Right lobe of liver (tissue), 6 donors: ENCODE data around the gene DIP2A. TPM values are rescaled to one million over a fixed set of nuclear protein-coding genes. Genes with fewer than 3 reads are reported as not detected.

ENCODE experiments used
- ATAC-seq, 4 donors: fragments of 200-7000 bp; cut with Tn5 transposase; one replicate each; pipeline ENCODE4 v1.9.1; 2020; ENCODE audit warnings: mild to moderate bottlenecking in 4 of 4, moderate library complexity in 4 of 4
- DNase-seq, 3 donors: peaks; one replicate each; pipeline ENCODE4 v3.0.0-alpha.2; 2020
- H3K27ac ChIP-seq, 3 donors: fragments of 200-600 bp; one replicate each; pipeline ENCODE4 v1.8.0; 2022
- H3K27me3 ChIP-seq, 2 donors: fragments of 200-600 bp; one replicate each; pipeline ENCODE4 v1.8.0; 2022
- H3K36me3 ChIP-seq, 4 donors: fragments of 200-600 bp; sonication (generic) in 1 of 4; one replicate each; pipeline versions ENCODE4 v1.5.1 to v1.8.0; 2017 to 2022; ENCODE audit warnings: control low read depth in 1 of 4
- H3K4me1 ChIP-seq, 4 donors: fragments of 200-600 bp; sonication (generic) in 1 of 4; one replicate each; pipeline versions ENCODE4 v1.5.1 to v1.8.0; 2017 to 2022; ENCODE audit warnings: control low read depth in 1 of 4
- H3K4me3 ChIP-seq, 3 donors: fragments of 200-600 bp; one replicate each; pipeline ENCODE4 v1.8.0; 2022
- H3K9me3 ChIP-seq, 4 donors: fragments of 200-600 bp; sonication (generic) in 1 of 4; one replicate each; pipeline versions ENCODE4 v1.5.1 to v1.8.0; 2017 to 2022; ENCODE audit warnings: control low read depth in 1 of 4
- POLR2A ChIP-seq: fragments of 450-650 bp; IDR thresholded peaks from one replicate; pipeline ENCODE4 v1.6.1; 2017; ENCODE audit warnings: antibody characterized with exemption, mild to moderate bottlenecking
- WGBS: methylation state at CpG from one replicate; pipeline ENCODE4 v1.1.6; 2018; ENCODE audit warnings: low coverage, low lambda C conversion rate; ENCODE audit not compliant: insufficient coverage; ENCODE audit errors: missing lambda C conversion rate; 5-methylcytosine and 5-hydroxymethylcytosine counted together
- intact Hi-C, 2 donors: fragments of 100-400 bp; cut with DNase I; formaldehyde crosslinking; loops; one replicate each; pipeline versions ENCODE4 v1.11.2 to v1.14.1; 2022
- total RNA-seq, 6 experiments: library from RNA; depleted of rRNA in 2 of 6; stranded (reverse); fragments of >200 nt in 2 of 6; fragmentation: NEBNext Ultra II Directional in 3 of 6; extraction: Animal tissue kit (Norgen Biotek cat#: 25700) in 3 of 6; gene quantifications; one replicate each; pipeline versions ENCODE4 v1.1.0 to v1.2.4, GENCODE V29; 2016 to 2023
- TF ChIP-seq, protein P1 (sequence below), 4 donors: fragments of 200-600 bp in 3 of 4; fragments of 450-650 bp in 1 of 4; IDR thresholded peaks; one replicate each; pipeline versions ENCODE4 v1.5.1 to v1.8.0; 2016 to 2022; ENCODE audit warnings: antibody characterized with exemption in 4 of 4, mild to moderate bottlenecking in 2 of 4
- donor health status: DM: no; HTN: yes; CAD: no.
- donor health status: DM: no; HTN: no; CAD: no.
- donor health status: DM: no; HTN: no; CAD: no.
- donor health status: DM: no; HTN: yes; CAD: no.
- donor health status: DM: no; HTN: yes; CAD: no.

Gene DIP2A
- total RNA-seq, 6 experiments from 2014 or later = 12.3 to 14.4 (median 13.1) TPM

DNA sequence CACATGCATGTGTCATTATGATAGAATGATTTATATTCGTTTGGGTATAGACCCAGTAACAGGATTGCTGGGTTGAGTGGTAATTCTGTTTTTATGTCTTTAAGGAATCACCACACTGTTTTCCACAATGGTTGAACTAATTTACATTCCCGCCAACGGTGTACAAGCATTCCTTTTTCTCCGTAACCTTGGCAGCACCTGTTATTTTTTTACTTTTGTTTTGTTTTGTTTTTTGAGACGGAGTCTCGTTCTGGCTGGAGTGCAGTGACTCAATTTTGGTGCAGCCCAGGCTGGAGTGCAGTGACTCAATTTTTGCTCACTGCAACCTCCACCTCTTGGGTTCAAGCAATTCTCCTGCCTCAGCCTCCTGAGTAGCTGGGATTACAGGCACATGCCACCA, 154.7 kb downstream of the DIP2A start:
- Histone ChIP-seq H3K27ac (no peak overlapping the region), H3K27me3 (no peaks in the 10 kb centered on the region), H3K9me3 (no peaks in the 10 kb centered on the region), H3K4me3 (no peak overlapping the region), H3K36me3 (no peaks in the 10 kb centered on the region), H3K4me1 (no peaks in the 10 kb centered on the region)
- no peak for ATAC-seq
- intact Hi-C loops = no loop called here
- no peak for TF ChIP-seq POLR2A
- TF ChIP-seq, protein P1, sequence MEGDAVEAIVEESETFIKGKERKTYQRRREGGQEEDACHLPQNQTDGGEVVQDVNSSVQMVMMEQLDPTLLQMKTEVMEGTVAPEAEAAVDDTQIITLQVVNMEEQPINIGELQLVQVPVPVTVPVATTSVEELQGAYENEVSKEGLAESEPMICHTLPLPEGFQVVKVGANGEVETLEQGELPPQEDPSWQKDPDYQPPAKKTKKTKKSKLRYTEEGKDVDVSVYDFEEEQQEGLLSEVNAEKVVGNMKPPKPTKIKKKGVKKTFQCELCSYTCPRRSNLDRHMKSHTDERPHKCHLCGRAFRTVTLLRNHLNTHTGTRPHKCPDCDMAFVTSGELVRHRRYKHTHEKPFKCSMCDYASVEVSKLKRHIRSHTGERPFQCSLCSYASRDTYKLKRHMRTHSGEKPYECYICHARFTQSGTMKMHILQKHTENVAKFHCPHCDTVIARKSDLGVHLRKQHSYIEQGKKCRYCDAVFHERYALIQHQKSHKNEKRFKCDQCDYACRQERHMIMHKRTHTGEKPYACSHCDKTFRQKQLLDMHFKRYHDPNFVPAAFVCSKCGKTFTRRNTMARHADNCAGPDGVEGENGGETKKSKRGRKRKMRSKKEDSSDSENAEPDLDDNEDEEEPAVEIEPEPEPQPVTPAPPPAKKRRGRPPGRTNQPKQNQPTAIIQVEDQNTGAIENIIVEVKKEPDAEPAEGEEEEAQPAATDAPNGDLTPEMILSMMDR (IDR thresholded peaks at IDR 0.05) = no peak
- 83% methylated on average over 6 of the region's 6 CpGs for WGBS
- DNase-seq = no peak

DNA sequence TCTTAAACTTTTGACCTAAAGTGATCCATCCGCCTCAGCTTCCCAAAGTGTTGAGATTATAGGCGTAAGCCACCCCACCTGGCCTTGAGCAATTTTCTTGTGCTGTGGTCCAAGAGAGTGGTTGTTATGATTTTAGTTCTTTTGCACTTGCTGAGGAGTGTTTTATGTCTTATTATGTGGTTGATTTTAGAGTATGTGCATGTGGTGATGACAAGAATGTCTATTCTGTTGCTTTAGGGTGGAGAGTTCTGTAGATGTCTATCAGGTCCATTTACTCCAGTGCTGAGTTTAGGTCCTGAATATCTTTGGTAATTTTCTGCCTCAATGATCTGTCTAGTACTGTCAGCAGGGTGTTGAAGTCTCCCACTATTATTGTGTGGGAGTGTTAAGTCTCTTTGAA, 157.4 kb downstream of the DIP2A start:
- H3K9me3 ChIP-seq = no peaks in the 10 kb centered on the region
- no peak for TF ChIP-seq POLR2A
- no peak overlapping the region for H3K27ac ChIP-seq
- no peak for ATAC-seq
- no peaks in the 10 kb centered on the region for H3K36me3 ChIP-seq
- WGBS = 88% methylated on average over 2 of the region's 2 CpGs
- no peaks in the 10 kb centered on the region for H3K27me3 ChIP-seq
- no peaks in the 10 kb centered on the region for H3K4me1 ChIP-seq
- H3K4me3 ChIP-seq = no peak overlapping the region
- intact Hi-C loops = no loop called here
- DNase-seq = no peak

DNA sequence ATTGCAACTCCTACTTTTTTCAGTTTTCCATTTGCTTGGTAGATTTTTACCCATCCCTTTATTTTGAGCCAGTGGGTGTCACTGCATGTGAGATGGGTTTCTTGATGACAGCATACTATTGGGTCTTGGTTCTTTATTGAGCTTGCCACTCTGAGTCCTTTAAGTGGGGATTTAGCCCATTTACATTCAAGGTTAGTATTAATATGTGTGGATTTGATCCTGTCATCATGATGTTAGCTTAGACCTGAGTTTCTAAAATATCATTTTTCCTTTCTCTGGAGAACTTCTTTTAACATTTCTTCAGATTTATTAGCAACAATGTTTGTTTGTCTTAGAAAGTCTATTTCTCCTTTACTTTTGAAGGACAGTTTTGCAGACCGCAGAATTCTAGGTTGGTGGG, 158.0 kb downstream of the DIP2A start:
- TF ChIP-seq, protein P1 (IDR thresholded peaks at IDR 0.05) = no peak
- TF ChIP-seq POLR2A = no peak
- ATAC-seq (no peak), DNase-seq (no peak)
- no peaks in the 10 kb centered on the region for H3K4me1 ChIP-seq
- intact Hi-C loops = no loop called here
- 93% methylated on average over 1 of the region's 1 CpG for WGBS
- H3K9me3 ChIP-seq = no peaks in the 10 kb centered on the region
- no peaks in the 10 kb centered on the region for H3K27me3 ChIP-seq
- no peaks in the 10 kb centered on the region for H3K36me3 ChIP-seq
- H3K27ac ChIP-seq = no peak overlapping the region
- H3K4me3 ChIP-seq = no peak overlapping the region

DNA sequence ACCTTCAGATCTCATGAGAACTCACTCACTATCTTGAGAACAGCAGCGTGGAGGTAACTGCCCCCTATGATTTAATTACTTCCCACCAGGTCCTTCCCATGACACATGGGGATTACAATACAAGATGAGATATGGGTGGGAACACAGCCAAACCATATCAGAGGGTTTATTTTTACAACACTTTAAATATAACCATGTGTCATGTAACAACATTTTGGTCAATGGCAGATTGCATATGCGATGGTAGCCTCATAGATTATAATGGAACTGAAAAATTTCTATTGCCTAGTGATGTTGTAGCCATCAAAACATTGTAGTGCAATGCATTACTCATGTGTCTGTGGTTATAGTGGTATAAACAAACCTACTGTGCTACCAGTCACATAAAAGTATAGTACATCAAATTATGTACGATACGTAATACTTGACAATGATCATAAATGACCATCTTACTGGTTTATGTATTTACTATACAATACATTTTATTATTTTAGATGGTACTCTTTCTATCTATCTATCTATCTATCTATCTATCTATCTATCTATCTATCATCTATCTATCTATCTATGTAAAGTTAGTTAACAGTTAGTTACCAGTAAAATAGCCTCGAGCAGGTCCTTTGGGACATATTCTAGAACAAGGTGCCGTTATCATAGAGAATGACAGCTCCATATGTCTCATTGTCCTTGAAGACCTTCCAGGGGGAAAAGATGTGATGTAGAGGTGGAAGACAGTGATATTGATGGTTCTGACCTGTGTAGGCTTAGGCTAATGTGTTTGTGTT, 158.8 kb downstream of the DIP2A start:
- DNase-seq = no peak
- WGBS = 73% methylated on average over 6 of the region's 6 CpGs
- H3K4me1 ChIP-seq = no peaks in the 10 kb centered on the region

More for the DNA sequence above, 158.8 kb downstream of the DIP2A start:
- no peak overlapping the region for H3K4me3 ChIP-seq
- H3K27me3 ChIP-seq = no peaks in the 10 kb centered on the region
- intact Hi-C loops = no loop called here
- no peak overlapping the region for H3K27ac ChIP-seq
- no peak for ATAC-seq
- H3K9me3 ChIP-seq = no peaks in the 10 kb centered on the region
- H3K36me3 ChIP-seq = no peaks in the 10 kb centered on the region
- no peak for TF ChIP-seq POLR2A
- TF ChIP-seq, protein P1 (IDR thresholded peaks at IDR 0.05) = no peak
